Measurements from ENCODE around the gene COQ2. TPM values are rescaled to one million over a fixed set of nuclear protein-coding genes. Genes with fewer than 3 reads are reported as not detected.
"Not testable (repeated sequence)": the region's sequence is repeated elsewhere in the genome, so short reads cannot be mapped to it uniquely, and the experiment has no call there.

Gene COQ2
- total RNA-seq, 1 donor = 11.6 TPM

GRCh38 chr4:83251447-83251830, 33.2 kb downstream of the COQ2 start:
- DNase-seq (ENCODE audit: low read depth in 2 of 3, low spot score in 2 of 3) = no peak

- DNase-seq (ENCODE audit: low read depth in 2 of 3, low spot score in 2 of 3) = no peak
Measured at GRCh38 chr4:83250687-83251446, 33.7 kb downstream of the COQ2 start.

DNA sequence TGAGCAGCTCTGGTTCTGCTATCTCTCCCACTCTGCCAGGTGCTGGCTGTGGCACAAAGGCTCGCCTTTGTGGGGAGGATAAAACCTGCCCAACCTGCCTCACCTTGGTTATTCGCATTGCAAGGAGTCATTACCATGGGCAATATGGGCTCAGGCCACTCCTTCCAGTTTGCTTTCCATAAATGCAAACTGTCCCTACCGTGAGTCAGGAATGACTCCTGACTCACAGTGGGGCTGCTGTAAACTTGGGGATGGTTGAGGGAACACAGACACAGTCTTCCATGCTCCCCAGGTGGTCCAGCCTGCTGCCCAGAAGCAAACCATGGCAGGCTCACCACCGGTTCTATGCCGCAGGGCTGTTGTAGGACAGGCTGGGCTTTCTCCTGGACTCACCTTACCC, 36.1 kb downstream of the COQ2 start:
- no peak for DNase-seq (ENCODE audit: low read depth in 2 of 3, low spot score in 2 of 3)

GRCh38 chr4:83247415-83248357, 36.9 kb downstream of the COQ2 start:
- DNase-seq (ENCODE audit: low read depth in 2 of 3, low spot score in 2 of 3) = no peak

DNA sequence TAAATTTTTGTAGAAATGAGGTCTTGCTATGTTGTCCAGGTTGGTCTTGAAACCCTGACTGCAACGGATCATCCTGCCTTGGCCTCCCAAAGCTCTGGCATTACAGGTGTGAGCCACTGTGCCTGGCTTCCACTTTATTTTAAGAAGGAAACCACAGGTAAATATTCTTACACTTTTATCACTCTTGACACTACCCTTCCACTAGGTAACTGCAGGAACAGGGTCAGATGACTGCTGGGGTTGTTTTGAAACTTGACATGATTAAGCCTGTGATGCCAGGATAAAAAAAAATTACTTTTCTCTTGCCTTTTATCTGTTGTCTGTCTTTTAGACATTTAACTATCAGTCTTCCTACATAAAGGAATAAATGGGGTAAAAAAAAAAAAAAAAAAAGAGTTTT, 43.5 kb downstream of the COQ2 start:
- DNase-seq (ENCODE audit: low read depth in 2 of 3, low spot score in 2 of 3) = no peak

DNA sequence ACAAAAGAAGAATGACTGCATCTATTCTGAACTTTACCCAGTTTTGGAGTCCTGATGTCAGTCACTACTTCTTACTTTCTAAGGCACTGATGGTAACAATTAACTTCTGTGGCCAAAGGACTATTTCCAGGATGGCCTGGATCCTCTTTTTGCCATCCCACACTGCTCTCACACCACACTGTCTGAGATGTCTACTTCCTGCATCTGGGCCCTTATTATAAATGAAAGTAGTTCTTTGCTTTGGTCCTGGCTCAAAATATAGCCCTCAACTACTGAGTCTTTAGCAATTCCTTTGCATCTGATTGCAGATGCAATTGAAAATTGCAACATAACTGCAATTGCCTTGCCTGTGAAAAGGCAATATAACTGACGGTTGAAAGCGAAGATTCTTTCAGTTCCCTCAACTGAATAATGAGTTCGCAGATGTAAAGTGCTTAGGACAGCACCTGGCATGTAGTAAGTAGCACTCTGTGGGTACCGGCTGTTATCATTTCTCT, 44.2 kb downstream of the COQ2 start:
- DNase-seq (ENCODE audit: low read depth in 2 of 3, low spot score in 2 of 3) = no peak

DNA sequence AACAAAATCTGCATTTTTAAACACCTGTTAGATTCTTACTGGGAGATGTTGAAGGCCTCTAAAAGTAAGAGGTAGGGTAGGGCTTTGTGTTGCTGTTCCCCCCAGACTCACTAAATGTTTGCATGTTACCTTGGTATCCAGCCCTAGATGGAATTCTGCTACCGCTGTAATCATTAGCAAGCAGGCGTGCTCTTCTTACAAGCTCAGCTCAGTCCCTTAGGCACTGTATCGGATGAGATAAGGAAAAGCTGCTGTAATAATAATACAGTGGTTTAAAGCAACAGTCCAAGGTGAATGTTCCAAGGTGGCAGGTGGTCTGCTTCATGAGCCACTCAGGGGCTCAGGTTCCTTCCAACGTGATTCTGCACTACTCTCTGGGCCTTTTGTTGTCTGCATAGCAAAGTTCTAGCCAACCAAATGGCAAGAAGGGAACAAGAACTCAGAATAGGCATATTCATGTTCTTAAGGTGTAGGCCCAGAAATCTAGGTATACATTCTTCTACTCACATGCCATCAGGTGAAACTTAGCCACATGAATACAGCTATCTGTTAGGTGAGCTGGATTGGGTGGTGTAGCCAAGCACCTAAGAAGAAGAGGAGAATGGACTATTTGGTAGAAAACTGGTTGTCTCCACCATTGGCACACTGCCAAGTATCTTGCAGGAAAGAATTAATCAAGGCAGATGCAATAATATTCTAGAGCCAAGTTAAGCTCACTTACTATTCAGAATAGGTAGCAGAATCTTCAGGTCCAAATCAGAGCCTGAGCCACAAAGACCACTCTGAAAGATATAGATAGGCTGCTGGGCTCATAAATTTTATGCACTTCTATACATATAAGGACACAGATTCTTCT, 46.0 kb downstream of the COQ2 start:
- DNase-seq (ENCODE audit: low read depth in 2 of 3, low spot score in 2 of 3) = no peak

DNA sequence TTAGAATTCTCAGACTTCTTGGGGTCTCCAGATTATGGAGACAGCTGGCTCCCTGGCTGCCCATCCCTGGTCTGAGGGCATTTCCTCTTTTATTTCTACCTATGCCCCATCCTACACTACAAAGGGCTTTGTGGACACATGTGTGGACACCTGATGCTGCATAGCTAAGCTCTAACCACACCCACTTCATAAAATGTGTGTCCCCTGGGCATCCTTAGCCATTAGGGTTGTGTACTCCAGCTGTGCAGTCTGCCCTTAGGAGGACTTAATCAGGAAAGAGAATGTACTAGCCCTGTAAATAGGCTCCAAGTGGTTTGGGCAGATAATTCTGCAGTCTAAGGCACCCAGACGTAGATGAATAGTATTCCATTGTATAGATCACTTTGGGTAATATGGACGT, 47.0 kb downstream of the COQ2 start:
- DNase-seq (ENCODE audit: low read depth in 2 of 3, low spot score in 2 of 3) = no peak

GRCh38 chr4:83235645-83236133, 48.9 kb downstream of the COQ2 start:
- not testable (repeated sequence) for DNase-seq (ENCODE audit: low read depth in 2 of 3, low spot score in 2 of 3)

DNA sequence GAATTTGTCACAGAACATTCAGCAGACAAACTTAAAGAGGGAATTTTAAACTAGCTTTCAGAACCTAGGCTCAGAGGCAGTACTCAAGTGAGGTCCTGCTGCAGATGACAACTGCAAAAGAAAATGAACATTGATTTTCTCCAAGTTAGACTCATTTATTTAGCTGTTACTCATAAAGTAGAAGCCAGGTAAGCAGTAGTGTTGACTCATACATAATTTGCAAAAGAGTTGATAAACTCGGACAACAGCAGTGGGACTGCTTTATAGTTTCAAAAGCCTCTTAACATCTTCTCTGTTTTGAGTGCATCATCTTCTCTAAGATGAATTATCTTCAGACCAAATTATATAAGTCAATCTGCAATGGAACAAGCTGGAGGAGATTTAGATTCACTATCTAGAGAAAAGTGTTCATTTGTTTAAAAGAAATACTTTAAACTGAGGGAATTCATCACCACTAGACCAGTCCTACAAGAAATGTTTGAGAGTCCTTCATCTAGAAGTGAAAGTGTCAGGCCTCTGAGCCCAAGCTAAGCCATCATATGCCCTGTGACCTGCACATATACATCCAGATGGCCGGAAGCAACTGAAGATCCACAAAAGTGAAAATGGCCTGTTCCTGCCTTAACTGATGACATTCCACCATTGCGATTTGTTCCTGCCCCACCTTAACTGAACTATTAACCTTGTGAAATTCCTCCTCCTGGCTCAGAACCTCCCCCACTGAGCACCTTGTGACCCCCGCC, 49.5 kb downstream of the COQ2 start:
- DNase-seq (ENCODE audit: low read depth in 2 of 3, low spot score in 2 of 3) = no peak

DNA sequence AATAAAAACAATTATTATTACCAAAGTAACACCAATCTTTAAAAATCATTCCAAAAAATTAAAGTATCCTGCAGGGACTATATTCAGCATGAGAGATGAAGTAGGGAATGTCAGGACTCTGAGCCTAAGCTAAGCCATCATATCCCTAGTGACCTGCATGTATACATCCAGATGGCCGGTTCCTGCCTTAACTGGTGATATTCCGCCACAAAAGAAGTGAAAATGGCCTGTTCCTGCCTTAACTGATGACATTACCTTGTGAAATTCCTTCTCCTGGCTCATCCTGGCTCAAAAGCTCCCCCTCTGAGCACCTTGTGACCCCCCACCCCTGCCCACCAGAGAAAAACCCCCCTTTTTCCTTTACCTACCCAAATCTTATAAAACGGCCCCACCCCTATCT, 50.2 kb downstream of the COQ2 start:
- not testable (repeated sequence) for DNase-seq (ENCODE audit: low read depth in 2 of 3, low spot score in 2 of 3)

DNA sequence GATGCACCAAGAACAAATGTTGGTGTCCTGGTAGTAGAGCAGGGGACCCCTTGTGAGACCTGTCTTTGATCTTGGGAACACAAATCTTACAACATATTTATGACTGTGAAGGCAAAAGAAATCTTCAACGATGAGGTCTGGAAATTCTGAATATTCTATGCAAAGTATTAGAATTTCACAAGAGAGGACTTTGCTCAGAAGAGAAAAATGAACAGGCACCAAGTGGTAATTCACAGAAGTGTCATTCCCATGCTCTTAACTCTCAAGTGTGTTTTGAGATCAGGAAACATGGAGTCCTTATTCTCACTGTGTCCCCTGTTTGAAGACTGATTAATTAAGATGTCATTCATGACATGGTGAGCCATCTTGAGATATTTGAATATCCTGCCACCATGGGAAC, 52.5 kb downstream of the COQ2 start:
- DNase-seq (ENCODE audit: low read depth in 2 of 3, low spot score in 2 of 3) = no peak

GRCh38 chr4:83231620-83232076, 53.0 kb downstream of the COQ2 start:
- no peak for DNase-seq (ENCODE audit: low read depth in 2 of 3, low spot score in 2 of 3)

DNA sequence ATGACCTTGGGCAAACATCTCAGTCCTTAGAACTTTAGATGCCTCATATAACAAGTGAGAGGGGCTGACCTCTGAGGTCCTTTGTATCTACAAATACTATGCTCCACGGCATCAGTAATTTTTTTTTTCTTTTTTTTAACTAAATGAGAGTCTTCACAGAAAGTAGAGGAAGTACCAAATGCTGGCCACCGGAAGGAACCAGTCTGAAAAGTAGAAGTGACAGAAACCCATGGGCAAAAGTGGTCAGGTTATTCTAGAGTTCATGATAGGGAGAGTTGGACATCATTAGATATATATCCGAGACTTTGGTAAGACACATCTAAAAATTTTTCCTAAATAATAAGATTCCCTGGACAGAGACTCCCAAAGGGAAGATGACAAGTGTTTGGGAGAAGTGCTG, 53.7 kb downstream of the COQ2 start:
- no peak for DNase-seq (ENCODE audit: low read depth in 2 of 3, low spot score in 2 of 3)

DNA sequence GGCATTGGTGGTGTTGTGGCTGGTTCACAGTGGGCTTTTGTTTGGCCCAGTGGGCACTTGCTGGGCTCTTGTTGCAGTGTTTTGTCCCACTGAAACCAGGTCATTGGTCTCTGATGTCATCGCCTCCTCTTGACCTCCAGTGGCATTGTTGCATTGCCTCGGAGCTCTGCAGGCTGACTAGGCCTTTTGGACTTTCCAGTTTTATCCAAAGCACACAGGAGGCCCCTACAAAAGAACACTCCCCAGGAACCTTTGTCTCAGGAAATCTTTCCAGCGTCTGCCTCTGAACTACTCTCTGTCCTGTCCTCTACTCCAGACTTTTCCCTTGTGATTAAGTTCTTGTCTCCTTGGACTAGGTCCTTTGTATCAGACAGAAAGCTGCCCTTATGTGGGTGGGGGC, 54.8 kb downstream of the COQ2 start:
- DNase-seq (ENCODE audit: low read depth in 2 of 3, low spot score in 2 of 3) = no peak

DNA sequence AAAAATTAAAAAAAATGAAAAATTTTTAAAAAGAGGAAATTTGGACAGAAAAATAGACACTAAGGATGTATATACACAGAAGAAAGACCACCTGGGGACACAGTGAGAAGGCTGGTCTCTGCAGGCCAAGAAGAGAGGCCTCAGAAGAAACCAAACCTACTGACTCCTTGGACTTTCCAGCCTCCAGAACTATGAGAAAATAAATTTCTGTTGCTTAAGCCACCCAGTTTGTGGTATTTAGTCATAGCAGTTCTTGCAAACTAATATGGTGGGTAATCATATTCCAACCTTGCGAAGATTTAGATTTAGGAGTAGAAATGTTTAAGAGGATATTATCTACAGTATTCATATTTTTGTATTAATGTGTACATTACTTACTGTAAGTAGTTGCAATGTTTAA, 56.4 kb downstream of the COQ2 start:
- DNase-seq (ENCODE audit: low read depth in 2 of 3, low spot score in 2 of 3) = no peak

DNA sequence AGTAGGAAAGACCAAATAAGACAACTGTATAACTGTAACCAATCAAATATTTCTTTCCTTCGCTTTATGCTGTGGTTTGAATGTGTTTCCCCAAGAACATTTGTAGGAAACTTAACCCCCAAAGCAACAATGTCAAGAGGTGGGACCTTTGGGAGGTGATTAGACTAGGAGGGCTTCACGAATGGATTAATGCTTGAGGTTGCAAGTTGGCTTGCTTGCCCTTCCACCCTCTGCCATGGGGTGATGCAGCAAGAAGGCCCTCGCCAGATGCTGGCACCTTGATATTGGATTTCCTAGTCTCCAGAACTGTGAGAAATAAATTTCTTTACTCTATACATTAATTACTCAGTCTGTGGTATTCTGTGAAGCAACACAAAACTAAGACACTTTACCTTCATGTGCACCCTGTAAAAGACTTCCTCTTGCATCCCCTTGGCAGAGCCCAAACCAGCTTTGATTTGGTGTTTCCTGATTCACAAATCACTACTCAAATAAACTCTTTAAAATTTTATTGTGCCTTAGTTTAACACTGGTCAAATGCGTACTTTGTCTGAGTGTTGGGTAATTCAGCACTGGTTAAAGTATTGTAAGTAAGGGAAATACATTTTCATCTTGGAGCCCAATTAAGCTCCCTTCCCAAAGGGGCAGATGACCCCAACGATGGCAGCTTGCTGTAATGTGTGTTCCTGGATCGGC, 59.9 kb downstream of the COQ2 start:
- no peak for DNase-seq (ENCODE audit: low read depth in 2 of 3, low spot score in 2 of 3)

DNA sequence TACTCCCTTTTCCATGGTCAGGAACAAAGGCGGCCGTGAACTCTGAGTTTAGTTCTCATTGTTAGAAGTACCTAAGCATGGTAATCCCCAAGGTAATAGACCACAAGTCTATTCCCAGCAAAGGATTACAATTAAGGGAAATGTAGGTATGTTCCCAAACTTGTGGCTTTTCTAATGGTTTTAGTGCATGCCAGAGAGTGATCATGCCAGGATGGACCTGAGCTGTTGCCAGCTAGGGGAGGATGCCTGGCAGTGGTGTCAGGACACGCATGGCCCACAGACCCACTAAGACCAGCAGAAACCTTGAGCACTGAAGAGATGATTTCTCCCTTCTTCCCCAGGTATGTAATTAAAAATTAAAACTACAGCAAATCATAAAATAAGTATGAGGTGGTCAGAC, 60.8 kb downstream of the COQ2 start:
- no peak for DNase-seq (ENCODE audit: low read depth in 2 of 3, low spot score in 2 of 3)

- no peak for DNase-seq (ENCODE audit: low read depth in 2 of 3, low spot score in 2 of 3)
Measured at GRCh38 chr4:83221897-83222441, 62.6 kb downstream of the COQ2 start.

Measured in hematopoietic multipotent progenitor cell (in vitro differentiated cells).